ENCODE measurements around the gene FOXD2.
A peak's percentile ranks its signal among the peaks of the same experiment; 100 is the strongest.
"Not testable (repeated sequence)": the region's sequence is repeated elsewhere in the genome, so short reads cannot be mapped to it uniquely, and the experiment has no call there.

Gene FOXD2

GRCh38 chr1:47440599-47441081 is 2.8 kb downstream of the FOXD2 start:
- DNase-seq, result no peak

DNA sequence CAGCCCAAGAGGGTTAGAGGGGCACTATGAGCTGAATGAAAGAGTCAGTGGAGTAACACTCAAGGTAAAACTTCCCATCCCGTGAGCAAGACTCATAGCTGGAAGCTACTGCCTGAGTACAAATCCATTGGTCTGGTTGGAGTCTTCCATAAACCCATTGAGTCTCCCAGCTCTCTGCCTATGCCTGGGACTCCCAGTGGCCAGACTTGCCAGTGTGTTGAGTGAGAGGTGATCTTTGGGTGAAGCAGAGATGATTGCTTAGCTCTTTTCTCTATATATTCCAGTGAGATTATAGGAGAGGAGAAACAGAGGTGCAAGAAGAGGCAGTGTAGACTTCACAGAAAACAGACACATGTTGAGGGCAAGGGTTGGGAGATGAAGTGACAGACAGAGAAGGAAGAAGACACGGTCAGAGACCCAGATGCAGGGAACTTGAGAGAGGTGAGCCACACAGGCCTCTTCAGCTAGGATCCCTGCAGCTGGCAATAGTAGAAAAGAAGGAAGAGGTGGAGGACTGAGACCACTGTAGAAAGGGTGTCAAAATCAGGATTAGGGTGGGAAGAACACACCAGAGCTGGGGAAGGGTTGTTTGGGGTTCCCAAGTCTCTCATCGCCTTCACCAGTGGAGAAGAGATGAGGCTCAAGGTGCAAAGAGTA is 3.7 kb downstream of the FOXD2 start:
- no peak for DNase-seq

DNA sequence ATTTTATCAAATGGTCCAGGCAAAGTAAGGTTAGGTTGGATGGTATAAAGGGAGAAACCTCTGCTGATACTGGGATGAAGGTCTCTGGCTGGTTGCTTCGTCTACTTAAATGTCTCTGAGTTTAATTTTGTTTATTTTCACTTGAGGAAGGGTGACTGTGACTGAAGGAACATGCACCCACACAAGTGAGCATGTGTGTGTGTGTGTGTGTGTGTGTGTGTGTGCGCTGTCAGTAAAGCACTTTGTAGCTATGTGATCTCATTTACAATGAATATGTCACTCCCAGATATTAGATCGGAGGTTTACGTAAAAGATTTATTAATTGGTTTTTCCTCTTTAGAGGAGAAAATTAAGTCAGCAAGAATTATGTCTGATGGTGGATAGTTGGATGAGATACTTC is 4.4 kb downstream of the FOXD2 start:
- no peak for DNase-seq

GRCh38 chr1:47442842-47443529 is 5.1 kb downstream of the FOXD2 start:
- DNase-seq, result no peak

DNA sequence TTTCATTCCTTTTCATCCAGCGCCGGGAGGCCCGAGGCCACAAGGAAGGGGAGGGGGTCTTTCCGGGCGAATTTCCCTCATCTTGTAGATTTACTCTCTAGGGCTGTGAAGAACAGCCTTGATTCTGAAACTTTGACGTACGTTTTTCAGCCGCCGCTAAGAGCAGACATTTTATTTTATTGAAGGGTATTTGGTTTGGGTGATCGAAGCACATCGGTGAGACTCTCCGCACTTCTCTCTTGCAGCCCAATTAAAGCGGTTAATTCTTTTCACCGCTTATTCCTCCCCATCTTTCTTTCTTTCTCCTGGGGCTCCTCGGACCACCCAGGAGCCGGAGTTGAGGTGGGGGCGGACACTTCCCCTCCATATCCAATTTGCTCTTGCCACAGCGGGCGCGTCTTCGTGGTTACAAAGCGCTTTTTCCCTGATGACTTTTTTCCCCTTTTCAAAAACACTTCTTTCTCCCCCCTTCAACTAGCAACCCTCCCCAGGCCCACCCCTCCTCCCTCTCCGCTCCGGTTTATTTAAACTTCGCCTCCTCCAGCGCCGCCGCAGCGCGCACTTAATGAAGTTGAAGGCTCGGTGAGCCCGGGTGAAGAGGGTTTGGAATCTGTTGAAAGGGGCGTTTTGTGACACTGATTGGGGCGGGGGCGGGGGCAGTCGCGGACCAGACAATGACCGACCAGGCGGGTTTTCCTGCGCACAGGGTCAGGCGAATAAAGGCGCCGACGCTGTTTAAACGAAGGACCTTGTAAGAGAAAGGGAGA is 5.9 kb downstream of the FOXD2 start:
- no peak for DNase-seq

DNA sequence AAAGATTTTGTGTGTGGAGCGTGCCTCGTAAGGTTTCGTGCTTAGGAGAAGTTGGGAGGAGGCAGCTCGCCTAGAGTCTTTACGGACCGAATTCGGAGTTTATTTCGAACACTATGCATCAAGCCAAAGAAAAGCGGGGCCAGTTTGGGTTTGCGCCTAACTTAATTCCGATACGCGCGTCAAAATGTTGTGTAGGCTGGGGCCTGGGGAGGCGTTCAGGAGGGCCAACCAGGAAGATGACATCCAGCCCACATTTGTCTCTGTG is 6.4 kb downstream of the FOXD2 start:
- no peak for DNase-seq

- DNase-seq, result peak; percentile 13
Measured at GRCh38 chr1:47444562-47445465, 7.0 kb downstream of the FOXD2 start.

- DNase-seq, result no peak
Measured at GRCh38 chr1:47445823-47446550, 8.1 kb downstream of the FOXD2 start.

- no peak for DNase-seq
Measured at GRCh38 chr1:47448462-47449222, 10.8 kb downstream of the FOXD2 start.

DNA sequence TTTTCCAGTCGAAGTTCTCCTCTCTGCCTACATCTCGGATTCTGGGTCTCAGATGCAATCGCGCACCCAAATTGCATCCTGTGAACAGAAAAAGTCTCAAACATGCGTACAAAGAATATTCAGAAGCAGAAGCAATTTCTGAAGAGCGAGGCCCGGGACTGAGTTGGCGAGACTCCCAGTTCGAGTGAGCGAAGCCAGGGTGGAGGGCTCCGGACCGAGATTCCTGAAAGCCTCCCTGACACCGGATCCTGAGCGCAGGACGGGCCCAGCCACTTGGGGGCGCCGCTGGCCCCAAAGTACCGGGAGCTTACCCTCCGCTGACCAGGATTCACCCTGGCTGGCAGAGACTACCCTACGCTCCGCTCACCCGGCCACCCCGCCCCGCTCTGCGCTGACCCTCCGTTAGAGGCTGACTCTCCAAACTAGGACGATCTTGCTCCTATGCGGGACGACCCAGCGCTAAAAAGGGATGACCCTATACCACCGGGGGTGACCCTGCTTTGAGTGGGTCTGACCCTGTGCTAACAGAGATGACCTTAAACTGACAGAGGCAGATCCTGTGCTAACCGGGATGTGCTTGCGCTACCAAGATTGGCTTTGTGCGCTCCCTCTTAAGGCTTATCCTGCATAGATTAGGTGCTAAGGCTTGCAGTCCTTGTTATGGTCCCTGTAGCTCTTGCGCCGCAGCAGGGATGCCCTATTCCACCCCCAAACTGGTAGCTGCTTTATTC is 12.1 kb downstream of the FOXD2 start:
- no peak for DNase-seq

DNA sequence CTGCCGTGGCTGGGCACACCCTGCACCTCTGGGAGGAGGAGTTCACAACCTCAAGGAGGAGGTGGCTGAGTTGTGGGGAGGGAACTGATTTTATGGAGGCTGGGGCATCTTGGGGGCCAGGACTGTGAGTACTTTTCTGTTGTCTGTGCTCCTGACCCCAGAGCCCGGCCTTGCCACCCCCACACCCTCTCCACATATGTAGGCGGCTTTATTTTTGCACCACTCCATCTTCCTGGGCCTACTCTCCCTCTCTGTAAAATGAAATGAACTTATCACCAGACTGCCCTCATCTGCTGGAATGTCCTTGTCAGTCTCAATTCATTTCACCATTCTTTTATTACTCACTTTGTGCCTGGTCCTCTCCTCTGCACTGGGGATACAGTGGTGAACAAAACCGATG is 12.8 kb downstream of the FOXD2 start:
- no peak for DNase-seq

GRCh38 chr1:47452426-47452825 is 14.6 kb downstream of the FOXD2 start:
- DNase-seq, result no peak

- not testable (repeated sequence) for DNase-seq
Measured at GRCh38 chr1:47453910-47454309, 16.1 kb downstream of the FOXD2 start.

GRCh38 chr1:47456250-47456649 is 18.4 kb downstream of the FOXD2 start:
- DNase-seq, result no peak

GRCh38 chr1:47457547-47457946 is 19.7 kb downstream of the FOXD2 start:
- not testable (repeated sequence) for DNase-seq

GRCh38 chr1:47459253-47459788 is 21.5 kb downstream of the FOXD2 start:
- no peak for DNase-seq

DNA sequence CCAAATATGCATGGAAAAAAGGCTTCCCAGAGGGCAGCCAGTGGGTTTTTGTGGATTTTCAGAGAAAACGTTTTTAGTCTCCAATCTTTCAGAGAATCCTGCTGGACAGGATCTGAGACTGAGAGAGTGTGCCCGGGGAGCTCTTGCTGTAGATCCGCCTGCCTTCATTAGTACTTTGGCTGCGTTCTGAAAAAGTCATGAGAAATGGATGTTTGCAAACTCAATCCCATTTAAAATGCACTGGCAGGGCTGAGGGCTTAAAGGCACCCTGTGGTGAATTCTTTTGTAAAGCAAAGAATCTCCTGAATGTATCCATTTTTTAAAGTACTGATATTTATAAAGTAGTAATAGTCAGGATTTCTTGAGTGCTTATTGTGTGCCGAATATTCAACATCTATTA is 22.2 kb downstream of the FOXD2 start:
- DNase-seq, result no peak

- no peak for DNase-seq
Measured at GRCh38 chr1:47460456-47460855, 22.6 kb downstream of the FOXD2 start.

DNA sequence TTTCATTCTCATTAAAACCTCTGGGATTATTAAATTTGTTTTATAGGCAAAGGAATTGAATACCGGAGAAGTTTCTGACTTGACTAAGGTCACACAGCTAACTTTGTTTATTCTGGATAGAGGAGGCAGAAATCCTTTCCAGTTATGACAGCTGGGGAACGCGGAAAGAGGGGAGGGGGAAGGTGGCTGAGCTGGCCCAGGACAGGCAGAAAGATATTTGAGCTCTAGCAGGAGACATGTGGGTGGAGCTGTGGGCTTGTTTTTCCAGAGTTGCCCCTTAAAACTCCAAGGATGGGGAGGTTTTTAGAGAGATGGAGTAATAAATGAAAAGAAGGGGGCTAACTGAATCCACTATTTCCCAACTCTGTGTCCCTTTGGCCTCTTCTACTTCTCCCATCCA is 27.8 kb downstream of the FOXD2 start:
- DNase-seq, result no peak

DNA sequence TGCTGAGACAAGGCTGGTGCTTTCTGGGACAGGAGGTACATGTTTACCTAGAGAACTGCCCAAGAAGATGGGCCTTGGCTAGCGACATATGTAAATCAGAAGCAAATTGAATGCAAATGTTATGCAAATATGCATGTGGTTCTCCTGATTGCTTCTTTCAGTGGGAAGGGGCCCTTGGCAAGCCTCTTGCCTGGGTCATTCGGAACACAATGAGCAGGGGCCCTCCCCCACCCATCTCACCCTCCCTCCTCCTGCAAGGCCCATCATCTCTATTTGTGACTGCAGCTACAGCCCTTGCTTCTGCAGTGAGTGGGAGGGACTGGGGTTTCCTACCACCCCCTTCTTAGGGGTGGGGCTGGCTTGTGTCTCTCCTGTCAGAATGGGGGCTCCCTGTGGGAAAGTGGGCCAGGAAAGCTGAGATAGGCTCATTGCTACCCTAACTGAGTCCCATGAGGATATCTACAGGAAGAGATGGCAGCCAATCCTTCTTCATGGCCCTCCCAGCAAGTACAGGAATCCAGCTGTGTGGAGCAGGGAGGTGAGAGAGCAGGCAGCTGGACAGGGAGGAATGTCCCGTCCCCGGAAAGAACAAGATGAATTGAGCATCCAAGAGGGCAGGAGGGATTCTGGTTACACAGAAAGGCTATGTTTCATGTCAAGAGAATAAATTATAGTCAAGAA is 31.0 kb downstream of the FOXD2 start:
- DNase-seq, result no peak
